ENCODE results near the gene SUGCT.

Gene SUGCT

DNA sequence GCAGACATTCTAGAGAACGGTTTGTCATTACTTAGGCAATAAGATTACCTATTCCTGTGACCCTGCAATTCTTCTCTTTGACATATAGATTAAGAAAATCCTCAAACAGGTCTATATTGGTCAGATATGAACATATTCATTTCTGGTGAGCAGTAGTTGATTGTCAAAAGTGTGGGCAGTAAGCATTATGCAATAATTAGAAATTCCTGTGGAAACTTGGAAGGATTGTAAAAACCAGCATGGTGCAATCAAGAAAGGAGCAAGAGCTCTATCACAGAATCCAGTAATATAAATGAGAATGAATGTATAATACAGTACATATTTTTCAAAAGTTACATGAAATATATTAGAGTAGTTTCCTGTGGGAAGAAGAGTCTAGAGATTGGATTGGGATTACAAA lies 406.5 kb downstream of the SUGCT start:
- no peak for DNase-seq

DNA sequence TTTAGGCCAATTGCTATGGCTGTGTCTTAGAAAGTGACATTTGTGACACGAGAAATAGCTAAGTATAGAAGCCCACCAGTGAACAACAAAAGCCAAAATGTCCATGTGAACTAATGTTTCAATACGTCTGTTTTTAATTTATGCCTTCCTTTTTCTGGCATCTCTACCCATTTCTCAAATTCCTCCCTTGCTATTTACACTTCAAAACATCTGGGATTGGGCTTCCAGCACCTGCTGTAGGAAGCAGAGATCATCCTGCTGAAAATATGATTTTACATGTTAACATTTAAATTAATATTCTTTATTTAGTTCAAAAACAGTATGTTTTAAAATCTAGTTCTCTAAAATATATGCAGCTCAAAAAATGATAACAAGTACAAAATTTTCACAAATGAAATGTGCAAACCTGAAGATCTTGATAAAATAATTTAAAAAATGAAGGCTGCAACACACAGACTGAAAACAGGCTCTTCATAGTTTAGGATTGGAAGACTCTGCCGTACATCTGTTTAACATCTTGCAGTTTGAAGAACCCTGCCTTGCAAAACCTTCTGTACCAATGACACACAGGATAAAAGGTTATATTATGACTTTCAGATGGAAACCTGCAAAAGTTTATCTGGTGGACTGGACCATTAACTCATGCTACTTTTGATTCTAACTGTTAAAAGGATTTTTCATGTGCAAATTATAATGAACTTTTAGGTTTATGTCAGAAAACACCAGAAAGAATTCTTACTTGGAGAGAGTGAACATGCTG lies 408.4 kb downstream of the SUGCT start:
- DNase-seq = no peak

DNA sequence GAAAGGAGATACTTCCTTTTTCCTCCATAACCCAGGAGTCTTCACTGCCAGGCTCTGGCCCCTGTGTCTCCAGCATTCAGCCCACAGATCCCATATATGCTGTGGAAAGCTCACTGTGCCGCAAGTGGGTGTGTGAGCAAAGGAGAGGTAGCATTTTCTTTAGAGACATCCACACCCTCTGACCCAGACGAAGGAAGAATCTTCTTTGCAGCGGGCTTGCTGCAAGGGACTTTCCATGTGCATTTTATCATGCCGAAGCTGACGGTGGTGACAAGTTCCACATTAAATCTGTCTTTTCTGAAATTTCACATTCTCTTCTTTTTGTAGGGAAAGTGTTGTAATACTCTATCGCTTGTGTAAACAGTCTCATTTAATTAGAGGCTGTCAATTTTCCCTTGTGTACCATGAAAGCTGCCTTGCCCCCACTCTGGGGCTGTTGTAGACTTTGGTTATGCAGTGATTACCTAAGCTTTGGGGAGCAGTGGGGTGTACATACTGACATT lies 409.5 kb downstream of the SUGCT start:
- DNase-seq = no peak

DNA sequence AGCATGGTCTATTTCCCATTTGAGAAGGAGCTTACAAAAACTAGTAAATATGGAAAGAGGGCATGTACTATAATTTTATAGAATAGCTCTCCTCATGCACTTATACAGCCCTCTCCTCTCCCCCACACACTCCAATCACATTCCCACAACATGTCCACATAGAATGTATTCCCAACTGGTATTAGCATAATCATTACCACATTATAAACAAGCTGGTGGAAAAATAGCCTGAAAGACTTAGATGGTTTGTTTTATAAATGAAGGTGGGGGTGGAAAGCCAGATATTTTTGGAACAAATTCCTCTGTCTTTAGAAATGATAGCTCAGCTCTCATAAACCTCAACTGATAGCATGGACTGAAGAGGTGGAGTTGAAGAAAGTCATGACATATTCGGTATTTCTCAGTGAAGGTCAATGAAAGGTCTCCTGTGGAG lies 410.1 kb downstream of the SUGCT start:
- no peak for DNase-seq

DNA sequence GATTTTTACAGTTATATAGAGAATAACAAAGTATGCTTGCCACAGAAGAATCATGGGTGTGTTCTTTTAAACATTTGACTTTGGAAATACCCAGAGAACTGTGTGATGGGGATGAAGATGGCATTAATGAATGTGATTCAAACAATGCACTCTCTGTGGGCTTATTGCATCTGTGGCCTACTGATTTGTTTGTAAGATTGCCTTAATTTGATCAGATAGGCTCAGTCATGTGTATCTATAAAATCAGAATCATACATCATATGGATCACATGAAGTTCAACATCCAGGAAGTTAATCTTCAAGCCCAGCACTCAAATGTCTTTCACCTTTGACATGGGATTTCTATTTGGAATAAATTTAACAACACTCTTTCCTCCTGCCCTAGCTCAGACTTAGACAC lies 410.9 kb downstream of the SUGCT start:
- DNase-seq = no peak

DNA sequence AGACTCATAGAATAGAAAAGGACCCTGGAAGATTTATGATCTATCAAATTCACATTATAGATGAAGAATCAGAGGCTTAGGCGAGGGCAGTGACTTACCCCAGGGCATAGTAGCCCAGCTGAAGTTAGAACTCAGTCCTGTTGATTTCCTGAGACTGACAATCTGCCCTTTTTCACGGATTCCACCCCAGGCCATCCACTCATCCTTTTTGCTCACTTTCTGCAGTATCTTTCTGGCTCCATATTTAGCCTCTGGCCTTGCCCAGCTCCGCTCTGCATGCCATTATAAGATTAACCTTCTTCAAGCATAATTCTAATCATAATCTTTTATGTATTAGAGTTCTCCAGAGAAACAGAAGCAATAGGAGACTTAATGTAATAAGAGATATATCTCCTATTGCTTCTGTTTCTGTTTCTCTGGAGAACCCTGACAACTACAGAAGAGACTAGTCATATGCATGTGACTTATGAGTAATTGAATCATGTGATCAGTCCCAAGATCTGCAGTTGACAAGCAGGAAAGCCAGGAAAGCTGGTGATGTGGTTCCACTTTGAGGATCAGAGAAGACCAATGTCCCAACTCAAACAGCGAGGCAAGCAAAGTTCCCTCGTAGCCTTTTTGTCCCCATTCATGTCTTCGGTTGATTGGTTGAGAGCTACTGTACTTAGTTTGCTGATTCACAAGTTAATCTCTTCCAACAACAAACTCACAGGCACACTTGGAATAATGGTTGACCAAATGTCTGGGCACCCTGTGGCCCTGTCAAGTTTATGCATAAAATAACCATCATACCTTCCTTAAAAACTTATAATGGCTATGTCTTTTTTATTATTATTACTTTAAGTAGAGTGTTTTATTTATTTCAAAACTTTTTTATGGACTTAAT lies 412.1 kb downstream of the SUGCT start:
- no peak for DNase-seq

DNA sequence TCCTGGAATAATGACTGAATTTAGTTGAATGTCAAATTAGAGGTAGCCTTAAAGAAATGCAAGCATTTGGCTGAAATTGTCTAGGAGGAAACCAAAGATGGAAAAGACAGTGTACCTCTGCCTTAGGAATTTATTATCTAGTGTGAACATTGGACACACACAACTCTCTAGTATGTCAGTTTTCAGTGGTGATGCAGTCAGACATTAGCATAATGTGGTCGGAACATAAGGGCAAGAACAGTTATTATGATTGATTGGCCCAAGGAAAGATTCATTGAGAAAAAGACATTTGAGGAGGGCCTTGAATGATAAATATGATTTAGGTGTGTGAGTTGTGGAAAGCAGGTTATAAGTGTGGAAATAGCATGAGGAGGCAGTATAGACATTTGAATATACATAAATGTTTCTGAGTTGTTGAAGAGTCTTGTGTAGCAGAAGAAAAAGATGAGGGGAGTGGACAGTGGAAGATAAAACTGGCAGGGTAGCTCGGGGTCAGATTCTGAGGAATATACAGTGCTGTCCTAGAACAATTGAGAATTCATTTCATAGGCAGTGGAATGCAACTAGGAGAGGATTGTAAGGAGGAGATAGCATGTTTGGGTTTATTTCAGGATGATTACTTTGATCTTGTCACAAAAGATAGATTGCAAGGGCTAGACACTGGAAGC lies 414.7 kb downstream of the SUGCT start:
- DNase-seq = no peak

DNA sequence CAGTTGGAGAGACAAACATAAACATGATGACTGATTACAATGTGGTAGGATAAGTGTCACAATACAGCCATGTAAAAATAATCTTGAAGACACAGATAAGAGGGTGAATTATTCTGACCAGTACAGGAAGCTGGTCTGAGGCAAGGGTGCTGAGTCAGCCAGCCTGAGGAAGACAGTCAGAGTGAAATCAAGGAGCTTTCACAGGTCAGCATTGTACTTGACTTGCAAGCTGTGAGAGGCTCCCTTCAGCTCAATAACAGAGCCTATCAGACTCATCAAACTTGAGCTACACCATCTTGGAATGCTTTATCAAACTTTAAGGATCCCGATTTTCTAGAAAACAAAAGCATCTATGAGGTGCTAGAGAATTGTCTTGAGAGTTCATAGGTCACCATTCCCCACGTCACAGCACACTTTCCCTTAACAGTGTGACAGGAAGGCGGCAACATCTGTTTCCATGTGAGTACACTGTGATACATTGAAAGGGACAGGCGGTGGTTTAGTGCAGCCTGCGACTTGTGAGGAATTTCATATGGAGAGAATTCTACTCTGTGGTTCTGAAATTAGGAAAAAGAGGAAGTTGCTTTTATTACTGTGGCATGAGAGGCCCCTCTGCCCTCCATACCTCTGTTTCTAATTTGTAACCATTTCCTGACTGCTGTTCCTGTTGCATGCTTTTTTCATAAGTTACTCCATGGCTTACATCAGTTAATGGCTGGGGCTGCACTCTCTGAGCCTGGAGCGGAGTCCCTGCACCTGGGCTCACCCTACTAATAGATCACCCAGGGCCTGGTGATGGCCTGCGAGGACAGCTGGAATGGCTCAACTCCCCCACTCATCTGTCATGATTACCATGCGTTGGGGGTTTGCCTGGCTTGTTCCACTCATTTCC lies 417.1 kb downstream of the SUGCT start:
- DNase-seq = no peak

DNA sequence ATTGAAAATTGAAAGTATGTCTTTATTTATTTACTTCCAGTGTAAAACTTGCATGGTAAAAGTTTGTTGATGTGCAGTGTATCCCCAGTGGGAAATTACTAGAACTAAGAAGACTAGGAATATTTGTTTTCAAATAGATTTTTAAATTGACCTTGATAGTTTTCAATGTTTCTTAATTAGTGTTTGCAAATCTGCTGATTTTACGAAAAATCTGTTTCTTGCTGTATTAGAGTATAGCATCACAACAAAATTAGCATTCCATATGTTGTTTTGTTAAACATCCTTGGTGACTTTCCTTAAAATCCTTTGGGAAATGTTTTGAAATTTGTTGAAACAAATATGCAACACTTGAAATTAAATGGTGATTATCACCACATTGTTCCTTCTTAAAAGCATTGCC lies 425.9 kb downstream of the SUGCT start:
- DNase-seq = no peak

DNA sequence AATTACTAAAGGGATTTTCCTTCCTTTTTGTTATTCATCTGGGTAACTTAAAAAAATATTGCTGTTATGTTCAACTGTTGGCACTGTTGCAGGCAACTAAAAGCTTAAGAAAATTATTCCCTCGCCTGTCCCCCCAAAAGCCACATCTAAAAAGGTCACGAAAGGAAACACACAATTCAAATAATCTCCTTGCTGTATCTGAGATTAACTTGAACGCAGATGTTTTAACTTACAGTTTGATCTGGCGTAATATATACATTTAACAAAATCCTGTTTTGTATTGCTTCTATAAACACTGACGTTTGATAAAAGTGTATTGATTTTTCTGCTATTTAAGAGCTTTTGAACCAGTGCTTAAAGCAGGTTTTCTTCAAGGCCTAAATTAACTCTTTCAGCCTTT lies 432.1 kb downstream of the SUGCT start:
- DNase-seq = no peak

DNA sequence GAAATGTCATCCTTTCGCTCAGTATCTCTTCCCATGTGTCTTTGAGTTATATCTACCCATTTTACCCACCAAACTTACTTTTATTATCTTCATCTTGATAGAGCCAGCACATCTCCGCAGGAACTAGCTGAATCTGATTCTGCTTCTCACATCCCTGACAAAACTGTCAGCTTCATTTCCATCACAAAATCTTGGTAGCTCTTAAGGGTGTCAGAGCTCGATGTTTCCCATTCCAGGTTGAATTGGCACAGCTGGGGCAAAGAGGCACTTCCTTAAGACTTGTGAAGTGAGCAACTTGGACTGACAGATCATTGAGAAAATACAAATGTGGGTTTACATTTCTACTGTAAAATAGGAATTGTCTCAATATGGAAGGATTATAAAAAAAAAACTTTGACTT lies 434.5 kb downstream of the SUGCT start:
- no peak for DNase-seq

DNA sequence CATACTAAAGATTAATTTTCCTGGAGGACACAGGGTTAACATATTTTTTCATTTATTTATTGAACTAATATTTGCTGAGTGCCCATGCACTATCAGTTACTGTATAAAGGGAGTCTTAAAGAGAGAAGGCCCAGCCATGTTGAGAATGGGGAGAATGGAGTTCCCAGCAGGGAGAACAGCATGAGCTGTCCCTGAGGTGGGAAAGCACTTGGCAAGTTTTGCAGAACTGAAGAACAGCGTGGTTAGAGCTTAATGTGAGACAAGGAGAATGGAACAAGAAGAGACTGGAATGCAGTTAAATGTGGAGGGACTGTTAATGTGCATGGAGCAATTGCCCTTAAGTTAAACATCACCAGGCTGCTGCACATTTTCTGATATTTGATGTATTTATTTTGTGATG lies 435.4 kb downstream of the SUGCT start:
- DNase-seq = no peak

DNA sequence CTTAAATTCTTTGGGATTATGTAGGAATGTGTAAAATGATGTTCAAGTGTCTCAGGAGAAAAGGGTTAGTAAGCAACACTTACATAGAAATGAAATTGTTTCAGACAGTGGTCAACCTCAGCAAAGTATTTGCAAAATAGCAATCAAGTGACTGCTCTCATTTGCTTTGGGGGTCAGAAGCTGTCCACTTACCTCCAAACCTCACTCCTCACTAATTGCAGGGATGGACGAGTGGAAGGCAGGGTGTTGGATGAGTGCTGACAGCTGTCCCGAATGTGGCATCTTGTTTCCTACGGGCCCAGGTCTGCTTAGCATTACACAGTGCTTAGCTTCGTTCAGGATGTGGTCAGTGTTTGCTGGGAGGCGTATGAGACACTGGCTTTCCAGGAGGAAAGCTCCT lies 437.0 kb downstream of the SUGCT start:
- no peak for DNase-seq

DNA sequence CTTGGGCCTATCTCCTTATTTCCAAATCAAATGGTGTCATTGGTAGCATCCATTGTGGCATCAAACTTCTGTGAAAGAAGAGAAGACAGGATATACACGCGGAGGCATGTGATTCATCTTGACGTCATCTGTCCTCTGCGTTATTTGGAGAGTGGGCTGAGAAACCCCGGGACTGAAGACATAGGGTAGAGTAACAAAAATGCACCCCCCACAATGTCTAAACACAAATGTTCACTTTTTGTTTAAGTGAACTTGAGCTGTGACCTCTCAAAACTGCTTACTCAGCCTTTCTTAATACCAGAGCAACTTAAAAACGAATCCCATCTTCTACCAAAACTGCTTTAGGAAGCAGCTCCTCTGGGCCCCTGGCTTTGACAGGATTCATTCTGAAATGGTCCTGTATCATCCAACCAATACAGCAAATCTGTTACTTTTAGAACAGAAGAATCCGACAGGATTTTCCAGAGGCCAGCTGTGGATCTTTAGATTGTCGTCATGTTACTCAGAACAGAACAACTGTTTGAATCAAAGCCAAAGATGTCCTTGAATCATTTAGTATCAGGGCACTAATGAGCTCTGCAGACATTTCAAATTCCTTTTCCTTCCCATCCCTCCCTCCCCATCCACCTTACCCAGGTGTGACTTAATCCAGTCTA lies 438.1 kb downstream of the SUGCT start:
- no peak for DNase-seq

DNA sequence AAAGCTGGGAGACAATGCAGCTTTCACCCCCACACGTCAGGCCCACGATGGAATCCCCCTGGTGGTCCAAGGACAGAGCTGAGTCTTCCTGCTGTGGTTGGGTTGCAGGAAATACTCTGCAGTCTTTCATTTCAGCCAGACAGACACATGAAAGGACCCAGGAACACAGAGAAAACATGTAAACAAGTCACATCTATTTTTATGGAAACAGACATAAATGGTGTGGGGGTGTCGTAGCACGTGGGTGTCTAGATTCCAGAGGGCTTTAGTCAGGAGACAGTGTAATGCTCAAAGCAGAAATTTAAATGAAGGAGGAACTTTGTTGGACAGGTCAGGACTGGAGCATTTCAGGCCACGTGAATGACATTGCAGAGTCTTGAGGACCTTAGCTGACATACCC lies 444.6 kb downstream of the SUGCT start:
- DNase-seq = no peak

DNA sequence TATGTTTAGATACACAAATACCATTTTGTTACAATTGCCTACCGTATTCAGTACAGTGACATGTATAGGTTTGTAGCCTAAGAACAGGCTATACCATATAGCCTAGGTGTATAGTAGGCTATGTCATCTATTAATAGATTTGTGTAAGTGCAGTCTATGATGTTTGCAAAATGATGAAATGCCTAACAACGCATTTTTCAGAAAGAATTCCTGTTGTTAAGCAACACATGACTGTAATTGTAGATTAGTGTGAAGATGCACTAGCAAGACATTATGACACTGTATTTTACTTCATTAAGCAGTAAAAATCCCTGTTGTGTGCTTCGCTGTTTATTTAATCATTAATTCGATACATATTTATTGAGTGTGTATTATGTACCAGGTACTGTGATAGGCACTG lies 446.0 kb downstream of the SUGCT start:
- DNase-seq = no peak

DNA sequence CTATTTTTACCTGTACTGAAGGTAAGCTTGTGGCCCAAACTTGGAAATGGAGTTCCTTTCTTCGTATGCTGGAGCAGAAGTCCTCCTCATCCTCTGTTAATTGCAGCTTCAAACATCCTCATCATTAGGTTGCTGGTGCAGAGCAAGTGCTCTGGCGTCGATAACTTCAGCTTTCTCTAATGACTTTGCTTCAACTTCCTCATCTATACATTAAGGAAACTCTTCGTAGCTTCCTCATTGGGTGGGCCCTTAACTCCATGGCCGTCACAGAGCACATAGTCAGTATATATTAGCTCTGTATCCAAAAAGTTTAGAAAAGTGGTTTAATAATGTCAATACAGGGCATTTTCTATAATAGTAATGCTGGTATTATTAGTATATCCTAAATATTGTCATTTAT lies 447.7 kb downstream of the SUGCT start:
- no peak for DNase-seq

DNA sequence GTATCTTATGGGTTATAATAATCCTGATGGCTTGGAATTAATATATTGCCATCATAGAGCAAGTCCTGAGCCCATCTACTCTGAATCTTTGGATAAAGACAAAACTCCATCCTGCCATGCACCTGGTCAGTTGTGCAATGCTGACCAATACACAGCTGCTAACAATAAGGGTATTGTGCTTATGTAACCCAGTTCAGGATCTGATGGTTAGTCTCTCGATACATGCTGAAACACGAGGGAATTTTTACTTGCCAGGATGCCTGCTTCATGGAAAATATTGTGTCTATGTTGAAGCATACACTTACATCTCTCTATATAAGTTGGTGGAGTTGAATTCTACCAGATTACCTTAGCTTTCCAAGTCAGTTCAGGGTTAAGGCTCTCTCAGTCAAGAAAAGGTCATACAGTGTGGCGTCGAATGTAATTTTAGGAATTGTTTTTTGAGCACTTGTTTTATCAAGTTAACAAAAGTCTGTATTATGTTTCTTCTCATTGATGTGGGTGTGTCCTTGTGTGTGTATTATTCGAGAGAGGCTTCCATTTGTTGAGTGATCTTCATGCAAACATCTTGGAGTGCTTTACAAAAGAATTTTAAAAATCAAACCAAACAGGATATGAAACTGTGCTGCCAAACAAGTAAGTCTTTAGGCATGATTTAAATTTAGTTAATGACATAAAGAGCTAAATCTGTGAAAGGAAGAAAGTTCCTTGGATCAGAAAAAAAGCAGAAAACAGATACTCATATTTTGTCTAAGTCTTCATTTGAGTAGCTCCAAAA lies 449.1 kb downstream of the SUGCT start:
- DNase-seq = no peak

DNA sequence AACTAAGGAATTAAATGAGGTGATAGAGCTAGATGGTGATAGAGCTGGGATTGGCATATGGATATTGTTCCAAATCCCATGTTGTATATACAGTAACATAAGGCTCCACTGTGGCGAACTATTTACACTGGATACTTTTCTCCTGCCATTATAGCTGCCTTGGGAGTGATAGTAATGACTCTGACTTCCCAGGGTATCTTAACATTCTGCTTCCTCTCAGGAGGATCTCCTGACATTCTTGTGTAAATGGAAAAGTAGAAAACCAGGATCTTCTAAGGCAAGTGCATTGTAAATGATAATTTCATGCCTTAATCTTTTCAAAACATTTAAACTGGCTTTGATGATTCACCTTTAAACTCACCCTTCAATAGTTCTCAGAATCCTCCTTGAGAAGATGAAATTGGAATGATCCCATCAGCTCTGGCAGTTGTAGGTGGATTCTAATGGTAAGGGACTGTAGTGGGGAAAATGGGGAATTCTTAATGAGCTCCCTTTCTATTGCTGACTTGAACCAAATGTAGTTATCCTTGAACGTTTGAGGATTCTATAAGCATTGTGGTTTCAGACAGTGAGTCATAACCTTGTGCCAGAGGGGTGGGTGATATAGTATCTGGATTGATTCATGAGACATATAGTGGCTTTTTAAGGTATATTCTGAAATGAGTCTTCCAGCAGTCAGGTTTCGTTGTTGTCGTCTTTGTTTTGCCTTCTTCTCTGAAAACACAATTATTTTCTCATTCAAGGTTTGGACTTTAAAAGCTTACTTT lies 450.0 kb downstream of the SUGCT start:
- no peak for DNase-seq

DNA sequence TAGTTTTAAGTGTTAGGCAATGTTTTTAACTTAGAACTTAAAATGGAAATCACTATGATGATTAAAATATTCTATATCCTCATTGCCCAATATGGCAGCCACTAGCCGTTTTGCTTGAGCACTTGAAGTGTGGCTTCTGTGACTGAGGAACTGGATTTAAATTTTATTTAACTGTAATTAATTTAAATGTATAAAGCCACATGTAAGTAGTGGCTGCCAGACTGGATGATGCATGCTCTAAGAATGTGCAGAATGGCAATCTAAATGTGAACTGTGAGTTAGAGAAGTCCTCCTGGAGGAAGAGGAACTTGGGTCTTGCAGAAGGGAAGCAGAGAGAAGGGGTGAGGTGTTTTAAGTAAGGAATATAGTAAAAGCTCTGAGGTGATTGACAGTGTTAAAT lies 451.4 kb downstream of the SUGCT start:
- DNase-seq = no peak
